Glomerular visceral epithelial cell (primary cell): ENCODE results near the gene AFDN.
"Not testable (repeated sequence)": the region's sequence is repeated elsewhere in the genome, so short reads cannot be mapped to it uniquely, and the experiment has no call there.

ENCODE experiments used
- DNase-seq: peaks from one replicate; pipeline ENCODE4 v3.0.0-alpha.2; 2016; ENCODE audit errors: extremely low spot score

The AFDN gene

GRCh38 chr6:167952512-167952859 is 125.8 kb downstream of the AFDN start:
- no peak for DNase-seq

GRCh38 chr6:167953551-167953950 is 126.8 kb downstream of the AFDN start:
- no peak for DNase-seq

GRCh38 chr6:167954151-167954550 is 127.4 kb downstream of the AFDN start:
- DNase-seq: no peak

GRCh38 chr6:167956491-167956890 is 129.8 kb downstream of the AFDN start:
- peak; percentile 26 for DNase-seq

GRCh38 chr6:167956983-167957492 is 130.3 kb downstream of the AFDN start:
- peak; percentile 38 for DNase-seq

GRCh38 chr6:167957626-167958025 is 130.9 kb downstream of the AFDN start:
- DNase-seq: no peak

GRCh38 chr6:167960579-167960978 is 133.9 kb downstream of the AFDN start:
- no peak for DNase-seq

- DNase-seq: no peak
Measured at GRCh38 chr6:167962711-167963110, 136.0 kb downstream of the AFDN start.

- no peak for DNase-seq
Measured at GRCh38 chr6:167963589-167964057, 136.9 kb downstream of the AFDN start.

GRCh38 chr6:167965592-167966539 is 139.2 kb downstream of the AFDN start:
- DNase-seq: no peak

GRCh38 chr6:167966540-167966905 is 139.8 kb downstream of the AFDN start:
- DNase-seq: no peak

- peak; percentile 36 for DNase-seq
Measured at GRCh38 chr6:167968091-167968490, 141.4 kb downstream of the AFDN start.

GRCh38 chr6:167970230-167970629 is 143.5 kb downstream of the AFDN start:
- DNase-seq: no peak

GRCh38 chr6:167972193-167972592 is 145.5 kb downstream of the AFDN start:
- DNase-seq: no peak

GRCh38 chr6:167973148-167973885 is 146.6 kb downstream of the AFDN start:
- DNase-seq: no peak

GRCh38 chr6:167974640-167975344 is 148.1 kb downstream of the AFDN start:
- no peak for DNase-seq

GRCh38 chr6:167975458-167975857 is 148.7 kb downstream of the AFDN start:
- no peak for DNase-seq

GRCh38 chr6:167976116-167976657 is 149.5 kb downstream of the AFDN start:
- DNase-seq: not testable (repeated sequence)

- DNase-seq: no peak
Measured at GRCh38 chr6:167976708-167977107, 150.0 kb downstream of the AFDN start.

GRCh38 chr6:167977717-167978467 is 151.2 kb downstream of the AFDN start:
- no peak for DNase-seq

GRCh38 chr6:167978607-167979006 is 151.9 kb downstream of the AFDN start:
- DNase-seq: no peak
